DOHH2 (cell line): ENCODE measurements around the gene KRT2.

Experiments
- H3F3A ChIP-seq: fragments of 200-600 bp; sonication (generic), shearing (Covaris generic); 2 replicates; pipeline ENCODE4 v1.6.0; 2016; ENCODE audit warnings: antibody characterized with exemption, mild to moderate bottlenecking; ENCODE audit not compliant: control insufficient read depth, insufficient read depth
- H3K27ac ChIP-seq: fragments of 200-600 bp; sonication (generic); 2 replicates; pipeline ENCODE4 v1.5.1; 2014; ENCODE audit warnings: low read depth, mild to moderate bottlenecking, low read length, moderate library complexity
- H3K27me3 ChIP-seq: fragments of 200-600 bp; sonication (generic); 2 replicates; pipeline ENCODE4 v1.6.1; 2014; ENCODE audit warnings: mild to moderate bottlenecking, low read length, mixed read lengths; ENCODE audit not compliant: control insufficient read depth
- H3K36me3 ChIP-seq: fragments of 200-600 bp; sonication (generic); 2 replicates; pipeline ENCODE4 v1.6.1; 2014; ENCODE audit warnings: mild to moderate bottlenecking, low read length, moderate library complexity, mixed read lengths; ENCODE audit not compliant: control insufficient read depth
- H3K4me1 ChIP-seq: fragments of 200-600 bp; sonication (generic); 2 replicates; pipeline ENCODE4 v1.6.1; 2014; ENCODE audit warnings: mild to moderate bottlenecking, low read length, mixed read lengths; ENCODE audit not compliant: control insufficient read depth
- H3K4me2 ChIP-seq: fragments of 200-600 bp; sonication (generic); 2 replicates; pipeline ENCODE4 v1.6.0; 2014; ENCODE audit warnings: mild to moderate bottlenecking, low read length, moderate library complexity
- H3K4me3 ChIP-seq: fragments of 200-600 bp; sonication (generic); 2 replicates; pipeline ENCODE4 v1.5.1; 2014; ENCODE audit warnings: mild to moderate bottlenecking, low read length, mixed read lengths
- H3K79me2 ChIP-seq: fragments of 200-600 bp; sonication (generic); 2 replicates; pipeline ENCODE4 v1.6.1; 2014; ENCODE audit warnings: mild to moderate bottlenecking, low read length, mixed read lengths; ENCODE audit not compliant: control insufficient read depth
- H3K9me2 ChIP-seq: fragments of 200-600 bp; sonication (generic); replicated peaks from 2 replicates; pipeline ENCODE4 v1.6.1; 2014; ENCODE audit warnings: mild to moderate bottlenecking, low read length, mixed read lengths; ENCODE audit not compliant: control insufficient read depth
- H3K9me3 ChIP-seq: fragments of 200-600 bp; sonication (generic); 2 replicates; pipeline ENCODE4 v1.6.1; 2014; ENCODE audit warnings: antibody characterized with exemption, low read length, mixed read lengths; ENCODE audit not compliant: control insufficient read depth, insufficient read depth
- H4K20me1 ChIP-seq: fragments of 200-600 bp; sonication (generic); 2 replicates; pipeline ENCODE4 v1.6.0; 2014; ENCODE audit warnings: low read depth, mild to moderate bottlenecking, antibody characterized with exemption, low read length, moderate library complexity; ENCODE audit not compliant: control insufficient read depth, insufficient read depth
- CTCF ChIP-seq: fragments of 200-600 bp; sonication (generic); IDR thresholded peaks from one replicate; pipeline ENCODE4 v1.5.1; 2014; ENCODE audit warnings: antibody characterized with exemption, mild to moderate bottlenecking, low read depth, low read length; ENCODE audit not compliant: poor library complexity, severe bottlenecking
- EZH2phosphoT487 ChIP-seq: fragments of 200-600 bp; sonication (generic); IDR thresholded peaks from 2 replicates; pipeline ENCODE4 v1.6.1; 2017; ENCODE audit warnings: borderline replicate concordance, mild to moderate bottlenecking, antibody characterized with exemption, low read length, moderate library complexity, mixed read lengths

KRT2 gene

GRCh38 chr12:52655251-52655650, 3.2 kb upstream of the KRT2 start:
- no peaks in the 10 kb centered on the region for H3K36me3 ChIP-seq
- H3K79me2 ChIP-seq: no peaks in the 10 kb centered on the region
- no peaks in the 10 kb centered on the region for H4K20me1 ChIP-seq
- H3K27me3 ChIP-seq: peaks cover 5% of the 10 kb centered on the region; the same call in 1 of the 2 replicates
- H3F3A ChIP-seq: no peaks in the 10 kb centered on the region
- no peak overlapping the region for H3K27ac ChIP-seq
- no peak overlapping the region for H3K4me3 ChIP-seq
- no peak overlapping the region for H3K4me2 ChIP-seq
- TF ChIP-seq EZH2phosphoT487: no peak
- TF ChIP-seq CTCF: no peak
- H3K4me1 ChIP-seq: no peaks in the 10 kb centered on the region
- no peaks in the 10 kb centered on the region for H3K9me3 ChIP-seq
- no peaks in the 10 kb centered on the region for H3K9me2 ChIP-seq

DNA sequence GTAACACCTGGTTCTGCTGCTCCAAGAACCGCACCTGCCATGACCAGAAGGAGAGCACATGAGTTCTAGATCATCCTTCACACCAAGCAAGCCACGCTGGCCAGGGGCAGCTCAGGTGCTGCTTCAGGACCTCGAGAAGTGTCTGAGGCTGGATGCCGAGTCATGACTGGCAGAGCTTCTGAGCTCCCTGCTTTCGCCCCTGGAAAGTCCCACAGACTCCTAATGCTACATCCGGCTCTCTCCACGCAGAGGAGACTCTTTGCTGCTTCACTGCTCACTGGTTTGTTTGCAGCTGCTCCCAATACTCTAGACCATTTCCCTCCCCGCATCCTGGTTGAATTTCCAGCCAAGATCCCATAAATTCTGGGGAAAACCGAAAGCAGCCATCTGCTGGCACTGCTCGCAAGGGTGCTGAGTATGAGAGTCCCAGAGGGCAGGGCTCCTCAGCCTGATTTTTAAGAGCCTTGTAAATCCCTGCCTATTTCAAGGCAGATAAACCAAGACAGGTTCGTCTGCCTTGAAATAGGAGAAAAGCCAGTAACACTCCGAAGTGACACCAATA, 1.4 kb downstream of the KRT2 start:
- Histone ChIP-seq H3K27ac (no peak overlapping the region), H3K4me3 (no peak overlapping the region), H3F3A (no peaks in the 10 kb centered on the region), H3K9me2 (no peaks in the 10 kb centered on the region), H3K36me3 (no peaks in the 10 kb centered on the region), H3K9me3 (no peaks in the 10 kb centered on the region), H3K27me3 (no peaks in the 10 kb centered on the region), H3K4me2 (no peak overlapping the region), H3K79me2 (no peaks in the 10 kb centered on the region), H3K4me1 (no peaks in the 10 kb centered on the region), H4K20me1 (no peaks in the 10 kb centered on the region)
- TF ChIP-seq CTCF (no peak), EZH2phosphoT487 (no peak)

DNA sequence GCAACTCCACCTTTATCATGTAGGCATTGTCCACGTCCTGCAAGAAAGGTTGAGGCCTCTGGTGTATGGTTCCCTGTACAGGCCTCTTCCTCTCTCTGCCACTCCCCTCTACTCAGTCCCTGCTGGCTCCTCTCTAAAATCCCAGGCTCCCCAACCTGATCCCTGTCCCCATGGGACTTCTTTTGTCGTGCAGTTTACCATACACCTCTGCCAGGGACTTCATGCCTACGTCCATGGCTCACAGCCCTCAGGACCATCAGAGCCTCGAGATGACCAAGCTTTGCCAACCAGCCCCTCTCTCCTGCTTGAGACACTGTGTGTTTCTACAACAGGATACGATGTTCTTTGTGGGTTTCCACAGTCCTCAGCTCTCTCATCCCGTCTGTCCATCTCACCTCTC, 2.9 kb downstream of the KRT2 start:
- Histone ChIP-seq H3F3A (no peaks in the 10 kb centered on the region), H3K9me3 (no peaks in the 10 kb centered on the region), H3K4me2 (no peak overlapping the region), H4K20me1 (no peaks in the 10 kb centered on the region), H3K4me1 (no peaks in the 10 kb centered on the region), H3K36me3 (no peaks in the 10 kb centered on the region), H3K4me3 (no peak overlapping the region), H3K9me2 (no peaks in the 10 kb centered on the region), H3K27ac (no peak overlapping the region), H3K79me2 (no peaks in the 10 kb centered on the region), H3K27me3 (0 out of 2 replicates have a peak, but pooled peaks cover 3% of the 10 kb centered on the region)
- TF ChIP-seq CTCF (no peak), EZH2phosphoT487 (no peak)

- H3K4me1 ChIP-seq: no peaks in the 10 kb centered on the region
- TF ChIP-seq CTCF: no peak
- TF ChIP-seq EZH2phosphoT487: no peak
- no peak overlapping the region for H3K4me2 ChIP-seq
- H3K27me3 ChIP-seq: 0 out of 2 replicates have a peak, but pooled peaks cover 3% of the 10 kb centered on the region
- no peaks in the 10 kb centered on the region for H3K9me2 ChIP-seq
- H3K36me3 ChIP-seq: no peaks in the 10 kb centered on the region
- H4K20me1 ChIP-seq: no peaks in the 10 kb centered on the region
- H3K4me3 ChIP-seq: no peak overlapping the region
- no peaks in the 10 kb centered on the region for H3K9me3 ChIP-seq
- H3K27ac ChIP-seq: no peak overlapping the region
- no peaks in the 10 kb centered on the region for H3F3A ChIP-seq
- no peaks in the 10 kb centered on the region for H3K79me2 ChIP-seq
Measured at GRCh38 chr12:52648012-52648550, 3.9 kb downstream of the KRT2 start.
